ENCODE data around the gene ENG. TPM values are rescaled to one million over a fixed set of nuclear protein-coding genes. Genes with fewer than 3 reads are reported as not detected.

ENG gene
- polyA plus RNA-seq, 1 of the 3 experiments (the other 2 are of a cell fraction) = 18.8 TPM

DNA sequence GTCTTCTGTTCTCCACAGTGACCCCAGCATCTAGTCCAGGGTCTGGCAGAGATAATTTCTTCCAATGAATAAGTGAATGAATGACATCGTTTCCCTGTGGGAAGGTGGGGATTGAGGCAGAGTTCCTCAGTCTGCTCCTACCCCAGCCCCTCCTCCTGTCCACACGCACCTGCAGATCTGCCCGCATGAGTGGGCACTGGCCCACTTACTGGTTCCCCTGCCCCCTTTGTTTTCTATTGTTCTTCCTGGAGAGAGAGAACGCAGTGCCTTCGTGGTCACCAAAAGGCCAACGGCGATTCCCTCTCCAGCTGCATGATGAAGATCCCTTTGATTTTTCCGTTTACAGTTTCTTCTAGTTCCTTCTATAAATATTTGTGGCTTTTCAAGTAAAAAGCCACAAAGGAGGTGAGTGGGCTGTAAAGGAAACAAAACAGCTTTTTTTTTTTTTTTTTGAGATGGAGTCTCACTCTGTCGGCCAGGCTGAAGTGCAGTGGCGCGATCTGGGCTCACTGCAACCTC is 57.5 kb downstream of the ENG start (continued):
- TF ChIP-seq, protein P1, sequence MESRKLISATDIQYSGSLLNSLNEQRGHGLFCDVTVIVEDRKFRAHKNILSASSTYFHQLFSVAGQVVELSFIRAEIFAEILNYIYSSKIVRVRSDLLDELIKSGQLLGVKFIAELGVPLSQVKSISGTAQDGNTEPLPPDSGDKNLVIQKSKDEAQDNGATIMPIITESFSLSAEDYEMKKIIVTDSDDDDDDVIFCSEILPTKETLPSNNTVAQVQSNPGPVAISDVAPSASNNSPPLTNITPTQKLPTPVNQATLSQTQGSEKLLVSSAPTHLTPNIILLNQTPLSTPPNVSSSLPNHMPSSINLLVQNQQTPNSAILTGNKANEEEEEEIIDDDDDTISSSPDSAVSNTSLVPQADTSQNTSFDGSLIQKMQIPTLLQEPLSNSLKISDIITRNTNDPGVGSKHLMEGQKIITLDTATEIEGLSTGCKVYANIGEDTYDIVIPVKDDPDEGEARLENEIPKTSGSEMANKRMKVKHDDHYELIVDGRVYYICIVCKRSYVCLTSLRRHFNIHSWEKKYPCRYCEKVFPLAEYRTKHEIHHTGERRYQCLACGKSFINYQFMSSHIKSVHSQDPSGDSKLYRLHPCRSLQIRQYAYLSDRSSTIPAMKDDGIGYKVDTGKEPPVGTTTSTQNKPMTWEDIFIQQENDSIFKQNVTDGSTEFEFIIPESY (IDR thresholded peaks at IDR 0.05; ENCODE audit: borderline replicate concordance, low read depth) = no peak
- TF ChIP-seq MXI1 (IDR thresholded peaks at IDR 0.05; ENCODE audit: low read depth, low read length) = no peak

DNA sequence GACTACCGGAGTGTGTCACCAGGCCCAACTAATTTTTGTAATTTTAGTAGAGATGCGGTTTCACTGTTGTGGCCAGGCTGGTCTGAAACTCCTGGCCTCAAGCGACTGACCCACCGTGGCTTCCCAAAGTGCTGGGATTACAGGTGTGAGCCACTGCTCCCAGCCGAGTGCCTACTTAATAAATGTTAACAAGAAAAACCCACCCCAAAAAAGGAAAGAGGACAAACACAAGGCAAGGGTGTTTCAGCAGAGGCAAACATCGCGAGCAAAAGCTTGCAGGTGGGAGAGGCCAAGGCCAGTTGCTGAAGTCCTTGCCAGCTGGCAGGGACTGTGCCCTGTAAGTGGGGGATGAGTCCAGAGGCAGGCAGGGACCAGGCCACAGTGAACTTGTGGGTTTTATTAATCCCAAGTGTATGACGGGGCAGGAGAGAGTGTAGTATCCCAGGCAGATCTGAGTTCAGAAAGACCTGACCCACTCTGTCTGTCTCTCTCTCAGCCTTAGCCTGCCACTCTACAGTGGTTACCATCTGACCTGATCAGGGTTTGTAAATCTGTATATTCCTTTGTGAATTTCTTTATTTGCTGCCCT is 58.1 kb downstream of the ENG start:
- Histone ChIP-seq H2AFZ (ENCODE audit: low read depth) (no peak overlapping the region), H3K27ac (ENCODE audit: low read depth in 2 of 2, low read length in 1 of 2) (no peak overlapping the region), H3K9me3 (no peaks in the 10 kb centered on the region), H3K4me2 (no peak overlapping the region), H3K9me2 (no peaks in the 10 kb centered on the region), H3F3A (replicated peaks; ENCODE audit: insufficient read depth) (peaks cover 44% of the 10 kb centered on the region), H3K4me3 (ENCODE audit: low read depth in 2 of 2, low read length in 1 of 2) (no peak overlapping the region), H4K20me1 (ENCODE audit: insufficient read depth) (peaks cover 24% of the 10 kb centered on the region; the same call in 1 of the 2 replicates), H3K9ac (no peak overlapping the region), H3K79me2 (ENCODE audit: insufficient read depth) (peaks cover 5% of the 10 kb centered on the region; the same call in 1 of the 2 replicates), H3K36me3 (replicated peaks in 1 of 2; ENCODE audit: control insufficient read depth in 1 of 2, insufficient read depth in 2 of 2, low read length in 1 of 2) (peaks cover 12 to 18% of the 10 kb centered on the region in 2 experiments), H3K27me3 (ENCODE audit: insufficient read depth) (no peaks in the 10 kb centered on the region), H3K4me1 (ENCODE audit: control insufficient read depth in 1 of 2, insufficient read depth in 2 of 2, low read depth in 1 of 2, low read length in 1 of 2) (peaks cover 0 to 6% of the 10 kb centered on the region in 2 experiments; a peak in 1 of 4 replicates)
- TF ChIP-seq NRF1 (IDR thresholded peaks at IDR 0.05; ENCODE audit: low read depth, low read length) = no peak
- no peak for TF ChIP-seq CHD2 (IDR thresholded peaks at IDR 0.05; ENCODE audit: low read length, partially characterized antibody)
- no peak for TF ChIP-seq TAF1 (IDR thresholded peaks at IDR 0.05; ENCODE audit: borderline replicate concordance, low read depth, low read length)
- TF ChIP-seq TEAD4 (IDR thresholded peaks at IDR 0.05; ENCODE audit: borderline replicate concordance, insufficient read depth) = no peak
- TF ChIP-seq TCF12 (IDR thresholded peaks at IDR 0.05) = no peak
- no peak for TF ChIP-seq FOXM1 (IDR thresholded peaks at IDR 0.05; ENCODE audit: low read depth)
- TF ChIP-seq GABPA (IDR thresholded peaks at IDR 0.05; ENCODE audit: low read depth) = no peak
- TF ChIP-seq, protein P2, sequence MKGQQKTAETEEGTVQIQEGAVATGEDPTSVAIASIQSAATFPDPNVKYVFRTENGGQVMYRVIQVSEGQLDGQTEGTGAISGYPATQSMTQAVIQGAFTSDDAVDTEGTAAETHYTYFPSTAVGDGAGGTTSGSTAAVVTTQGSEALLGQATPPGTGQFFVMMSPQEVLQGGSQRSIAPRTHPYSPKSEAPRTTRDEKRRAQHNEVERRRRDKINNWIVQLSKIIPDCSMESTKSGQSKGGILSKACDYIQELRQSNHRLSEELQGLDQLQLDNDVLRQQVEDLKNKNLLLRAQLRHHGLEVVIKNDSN (IDR thresholded peaks at IDR 0.05; ENCODE audit: borderline replicate concordance, low read depth) = no peak
- no peak for TF ChIP-seq RAD21 (IDR thresholded peaks at IDR 0.05; ENCODE audit: low read length)
- TF ChIP-seq, protein P3, sequence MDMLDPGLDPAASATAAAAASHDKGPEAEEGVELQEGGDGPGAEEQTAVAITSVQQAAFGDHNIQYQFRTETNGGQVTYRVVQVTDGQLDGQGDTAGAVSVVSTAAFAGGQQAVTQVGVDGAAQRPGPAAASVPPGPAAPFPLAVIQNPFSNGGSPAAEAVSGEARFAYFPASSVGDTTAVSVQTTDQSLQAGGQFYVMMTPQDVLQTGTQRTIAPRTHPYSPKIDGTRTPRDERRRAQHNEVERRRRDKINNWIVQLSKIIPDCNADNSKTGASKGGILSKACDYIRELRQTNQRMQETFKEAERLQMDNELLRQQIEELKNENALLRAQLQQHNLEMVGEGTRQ (IDR thresholded peaks at IDR 0.05; ENCODE audit: borderline replicate concordance, low read depth, low read length) = no peak
- TF ChIP-seq, protein P4, sequence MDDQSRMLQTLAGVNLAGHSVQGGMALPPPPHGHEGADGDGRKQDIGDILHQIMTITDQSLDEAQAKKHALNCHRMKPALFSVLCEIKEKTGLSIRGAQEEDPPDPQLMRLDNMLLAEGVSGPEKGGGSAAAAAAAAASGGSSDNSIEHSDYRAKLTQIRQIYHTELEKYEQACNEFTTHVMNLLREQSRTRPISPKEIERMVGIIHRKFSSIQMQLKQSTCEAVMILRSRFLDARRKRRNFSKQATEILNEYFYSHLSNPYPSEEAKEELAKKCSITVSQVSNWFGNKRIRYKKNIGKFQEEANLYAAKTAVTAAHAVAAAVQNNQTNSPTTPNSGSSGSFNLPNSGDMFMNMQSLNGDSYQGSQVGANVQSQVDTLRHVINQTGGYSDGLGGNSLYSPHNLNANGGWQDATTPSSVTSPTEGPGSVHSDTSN (IDR thresholded peaks at IDR 0.05) = no peak
- no peak for TF ChIP-seq RCOR1 (IDR thresholded peaks at IDR 0.05; ENCODE audit: low read length)
- TF ChIP-seq, protein P5, sequence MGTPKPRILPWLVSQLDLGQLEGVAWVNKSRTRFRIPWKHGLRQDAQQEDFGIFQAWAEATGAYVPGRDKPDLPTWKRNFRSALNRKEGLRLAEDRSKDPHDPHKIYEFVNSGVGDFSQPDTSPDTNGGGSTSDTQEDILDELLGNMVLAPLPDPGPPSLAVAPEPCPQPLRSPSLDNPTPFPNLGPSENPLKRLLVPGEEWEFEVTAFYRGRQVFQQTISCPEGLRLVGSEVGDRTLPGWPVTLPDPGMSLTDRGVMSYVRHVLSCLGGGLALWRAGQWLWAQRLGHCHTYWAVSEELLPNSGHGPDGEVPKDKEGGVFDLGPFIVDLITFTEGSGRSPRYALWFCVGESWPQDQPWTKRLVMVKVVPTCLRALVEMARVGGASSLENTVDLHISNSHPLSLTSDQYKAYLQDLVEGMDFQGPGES (IDR thresholded peaks at IDR 0.05; ENCODE audit: low read depth, low read length) = no peak
- no peak for TF ChIP-seq POLR2AphosphoS5 (IDR thresholded peaks at IDR 0.05; ENCODE audit: low read depth, low read length)
- no peak for TF ChIP-seq ELF1 (IDR thresholded peaks at IDR 0.05)
- no peak for TF ChIP-seq RXRA (IDR thresholded peaks at IDR 0.05; ENCODE audit: borderline replicate concordance, low read depth)
- TF ChIP-seq, protein P6, sequence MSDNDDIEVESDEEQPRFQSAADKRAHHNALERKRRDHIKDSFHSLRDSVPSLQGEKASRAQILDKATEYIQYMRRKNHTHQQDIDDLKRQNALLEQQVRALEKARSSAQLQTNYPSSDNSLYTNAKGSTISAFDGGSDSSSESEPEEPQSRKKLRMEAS (IDR thresholded peaks at IDR 0.05; ENCODE audit: low read depth) = no peak
- TF ChIP-seq RFX5 (IDR thresholded peaks at IDR 0.05; ENCODE audit: low read length) = no peak
- TF ChIP-seq SMC3 (IDR thresholded peaks at IDR 0.05; ENCODE audit: low read depth, low read length) = no peak
- TF ChIP-seq NFIC (IDR thresholded peaks at IDR 0.05; ENCODE audit: borderline replicate concordance) = no peak
- no peak for DNase-seq
- ChIA-PET POLR2A (interaction anchor here (1.4 kb wide), 1 partner anchor 9 kb away, joined by 3 read pairs; no protein-coding TSS in a partner anchor), CTCF (interaction anchor here (1.1 to 3.2 kb wide), 2 partner anchors 61 to 74 kb away, joined by 4 to 13 read pairs; partner anchors contain the start of gene TOR2A)
- 70% methylated on average over 8 of the region's 8 CpGs for WGBS (ENCODE audit: low lambda C conversion rate)

Measured in SK-N-SH (cell line).